ENCODE measurements around the gene RARA. TPM values are rescaled to one million over a fixed set of nuclear protein-coding genes. Genes with fewer than 3 reads are reported as not detected.
A peak's percentile ranks its signal among the peaks of the same experiment; 100 is the strongest.
"Not testable (repeated sequence)": the region's sequence is repeated elsewhere in the genome, so short reads cannot be mapped to it uniquely, and the experiment has no call there.

RARA gene
- total RNA-seq, 1 experiment from 2014 or later: 12.2 TPM

DNA sequence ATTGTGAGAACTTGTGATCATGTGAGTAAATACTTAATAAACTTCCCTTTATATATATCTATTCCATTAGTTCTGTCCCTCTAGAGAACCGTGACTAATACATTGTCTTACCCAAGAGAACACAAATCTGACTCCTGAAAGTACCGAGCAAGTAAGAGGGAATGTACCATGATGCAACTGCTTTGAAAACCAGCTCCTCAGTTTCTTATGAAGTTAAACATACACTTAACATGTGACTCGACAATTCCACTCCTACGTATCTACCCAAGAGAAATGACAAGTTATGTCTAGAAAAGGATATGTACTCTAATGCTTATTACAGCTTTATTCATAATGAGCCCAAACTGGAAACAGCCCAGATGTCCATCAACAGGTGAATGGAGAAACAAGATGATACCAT lies 64.3 kb downstream of the RARA start:
- peaks cover 24% of the 10 kb centered on the region for H3K4me1 Mint-ChIP-seq (ENCODE audit: insufficient read depth, unreplicated experiment)
- TF ChIP-seq, protein P1, sequence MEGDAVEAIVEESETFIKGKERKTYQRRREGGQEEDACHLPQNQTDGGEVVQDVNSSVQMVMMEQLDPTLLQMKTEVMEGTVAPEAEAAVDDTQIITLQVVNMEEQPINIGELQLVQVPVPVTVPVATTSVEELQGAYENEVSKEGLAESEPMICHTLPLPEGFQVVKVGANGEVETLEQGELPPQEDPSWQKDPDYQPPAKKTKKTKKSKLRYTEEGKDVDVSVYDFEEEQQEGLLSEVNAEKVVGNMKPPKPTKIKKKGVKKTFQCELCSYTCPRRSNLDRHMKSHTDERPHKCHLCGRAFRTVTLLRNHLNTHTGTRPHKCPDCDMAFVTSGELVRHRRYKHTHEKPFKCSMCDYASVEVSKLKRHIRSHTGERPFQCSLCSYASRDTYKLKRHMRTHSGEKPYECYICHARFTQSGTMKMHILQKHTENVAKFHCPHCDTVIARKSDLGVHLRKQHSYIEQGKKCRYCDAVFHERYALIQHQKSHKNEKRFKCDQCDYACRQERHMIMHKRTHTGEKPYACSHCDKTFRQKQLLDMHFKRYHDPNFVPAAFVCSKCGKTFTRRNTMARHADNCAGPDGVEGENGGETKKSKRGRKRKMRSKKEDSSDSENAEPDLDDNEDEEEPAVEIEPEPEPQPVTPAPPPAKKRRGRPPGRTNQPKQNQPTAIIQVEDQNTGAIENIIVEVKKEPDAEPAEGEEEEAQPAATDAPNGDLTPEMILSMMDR (IDR thresholded peaks at IDR 0.05; ENCODE audit: unreplicated experiment): no peak
- peaks cover 8% of the 10 kb centered on the region for H3K9me3 Mint-ChIP-seq (ENCODE audit: unreplicated experiment)
- POLR2A ChIA-PET: interaction anchor here (0.6 to 1.1 kb wide), 4 partner anchors 11 to 41 kb away, joined by 3 read pairs; no protein-coding TSS in a partner anchor
- CTCF ChIA-PET: interaction anchor here (0.6 to 1.6 kb wide), 3 partner anchors 19 to 118 kb away, joined by 5 to 6 read pairs (median 5); no protein-coding TSS in a partner anchor
- H3K4me3 Mint-ChIP-seq (ENCODE audit: unreplicated experiment): no peak overlapping the region
- H3K36me3 Mint-ChIP-seq (ENCODE audit: insufficient read depth, unreplicated experiment): peaks cover 5% of the 10 kb centered on the region
- no peaks in the 10 kb centered on the region for H3K27me3 Mint-ChIP-seq (ENCODE audit: insufficient read depth, unreplicated experiment)
- intact Hi-C loops (cut with micrococcal nuclease): no loop called here
- no TSS peak for BruUV-seq (replicated peaks)
- no peak overlapping the region for H3K27ac Mint-ChIP-seq (ENCODE audit: low read depth, unreplicated experiment)
- peak; percentile 47 for DNase-seq (ENCODE audit: unreplicated experiment)

DNA sequence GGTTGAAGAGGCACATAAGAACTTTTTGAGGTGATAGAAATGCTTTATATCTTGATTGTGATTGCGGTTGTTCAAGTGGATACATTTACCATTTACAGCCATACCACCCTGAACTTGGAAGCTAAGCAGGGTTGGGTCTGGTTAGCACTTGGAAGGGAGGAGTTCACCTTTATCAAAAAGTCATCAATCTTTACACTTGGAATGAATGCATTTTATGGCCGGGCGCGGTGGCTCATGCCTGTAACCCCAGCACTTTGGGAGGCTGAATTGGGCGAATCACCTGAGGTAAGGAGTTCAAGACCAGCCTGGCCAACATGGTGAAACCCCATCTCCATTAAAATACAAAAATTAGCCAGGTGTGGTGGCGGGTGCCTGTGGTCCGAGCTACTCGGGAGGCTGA lies 65.0 kb downstream of the RARA start:
- H3K27me3 Mint-ChIP-seq (ENCODE audit: insufficient read depth, unreplicated experiment): no peaks in the 10 kb centered on the region

DNA sequence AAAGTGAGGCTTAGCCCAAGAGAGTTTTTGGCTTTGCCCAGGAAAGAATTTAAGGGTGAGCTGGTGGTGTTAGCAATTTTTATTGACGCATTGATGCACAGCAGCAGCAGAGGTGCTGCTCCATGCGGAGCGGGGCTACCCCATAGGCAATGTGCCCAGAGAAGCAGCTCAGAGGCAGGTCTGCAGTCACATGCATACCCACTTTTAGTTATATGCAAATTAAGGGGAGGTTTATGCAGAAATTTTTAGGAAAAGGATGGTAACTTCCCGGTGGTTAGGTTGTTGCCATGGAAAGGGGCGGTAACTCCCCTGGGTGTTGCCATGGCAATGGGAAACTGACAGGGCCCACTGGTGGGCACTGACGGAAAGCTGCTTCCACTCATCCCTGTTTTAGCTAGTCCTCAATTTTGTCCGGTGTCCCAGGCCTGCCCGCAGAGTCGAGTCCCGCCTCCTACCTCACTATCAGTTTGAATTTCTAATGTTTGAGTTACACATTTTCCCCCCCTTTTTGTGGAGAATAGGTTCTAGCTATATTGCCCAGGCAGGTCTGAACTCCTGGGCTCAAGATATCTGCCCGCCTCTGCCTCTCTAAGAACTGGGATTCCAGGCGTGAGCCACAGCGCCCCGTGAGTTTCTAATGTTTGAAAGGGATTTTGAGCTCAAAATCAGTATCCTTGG lies 66.0 kb downstream of the RARA start:
- no peak for DNase-seq (ENCODE audit: unreplicated experiment)
- Mint-ChIP-seq H3K4me1 (ENCODE audit: insufficient read depth, unreplicated experiment) (peaks cover 24% of the 10 kb centered on the region), H3K27ac (ENCODE audit: low read depth, unreplicated experiment) (no peak overlapping the region), H3K4me3 (ENCODE audit: unreplicated experiment) (no peak overlapping the region), H3K36me3 (ENCODE audit: insufficient read depth, unreplicated experiment) (peaks cover 10% of the 10 kb centered on the region), H3K27me3 (ENCODE audit: insufficient read depth, unreplicated experiment) (no peaks in the 10 kb centered on the region), H3K9me3 (ENCODE audit: unreplicated experiment) (peaks cover 8% of the 10 kb centered on the region)
- intact Hi-C loops (cut with micrococcal nuclease): no loop called here
- ChIA-PET CTCF (no interaction called here), POLR2A (no interaction called here)
- no TSS peak for BruUV-seq (replicated peaks)
- TF ChIP-seq, protein P1 (IDR thresholded peaks at IDR 0.05; ENCODE audit: unreplicated experiment): no peak

More for the DNA sequence above, 65.0 kb downstream of the RARA start:
- Mint-ChIP-seq H3K4me1 (ENCODE audit: insufficient read depth, unreplicated experiment) (peaks cover 24% of the 10 kb centered on the region), H3K9me3 (ENCODE audit: unreplicated experiment) (peaks cover 8% of the 10 kb centered on the region), H3K27ac (ENCODE audit: low read depth, unreplicated experiment) (no peak overlapping the region), H3K4me3 (ENCODE audit: unreplicated experiment) (no peak overlapping the region), H3K36me3 (ENCODE audit: insufficient read depth, unreplicated experiment) (peaks cover 5% of the 10 kb centered on the region)
- no peak for DNase-seq (ENCODE audit: unreplicated experiment)
- BruUV-seq (replicated peaks): no TSS peak
- CTCF ChIA-PET: no interaction called here
- intact Hi-C loops (cut with micrococcal nuclease): no loop called here
- TF ChIP-seq, protein P1 (IDR thresholded peaks at IDR 0.05; ENCODE audit: unreplicated experiment): no peak
- POLR2A ChIA-PET: interaction anchor here (0.6 kb wide), 1 partner anchor 33 kb away, joined by 3 read pairs; no protein-coding TSS in a partner anchor

GRCh38 chr17:40375786-40376185 lies 66.8 kb downstream of the RARA start:
- intact Hi-C loops (cut with micrococcal nuclease); CTCF ChIA-PET; POLR2A ChIA-PET; BruUV-seq (replicated peaks); H3K4me3 Mint-ChIP-seq (ENCODE audit: unreplicated experiment); H3K27me3 Mint-ChIP-seq (ENCODE audit: insufficient read depth, unreplicated experiment); H3K9me3 Mint-ChIP-seq (ENCODE audit: unreplicated experiment); H3K27ac Mint-ChIP-seq (ENCODE audit: low read depth, unreplicated experiment); DNase-seq (ENCODE audit: unreplicated experiment): not testable (repeated sequence)
- H3K4me1 Mint-ChIP-seq (ENCODE audit: insufficient read depth, unreplicated experiment): peaks cover 24% of the 10 kb centered on the region
- peaks cover 10% of the 10 kb centered on the region for H3K36me3 Mint-ChIP-seq (ENCODE audit: insufficient read depth, unreplicated experiment)

DNA sequence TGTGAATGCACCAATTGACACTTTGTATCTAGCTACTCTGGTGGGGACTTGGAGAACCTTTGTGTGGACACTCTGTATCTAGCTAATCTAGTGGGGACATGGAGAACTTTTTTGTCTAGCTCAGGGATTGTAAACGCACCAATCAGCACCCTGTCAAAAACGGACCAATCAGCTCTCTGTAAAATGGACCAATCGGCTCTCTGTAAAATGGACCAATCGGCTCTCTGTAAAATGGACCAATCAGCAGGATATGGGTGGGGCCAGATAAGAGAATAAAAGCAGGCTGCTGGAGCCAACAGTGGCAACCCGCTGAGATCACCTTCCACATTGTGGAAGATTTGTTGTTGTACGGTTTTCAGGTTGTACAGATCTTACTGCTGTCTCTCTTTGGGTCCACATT lies 67.6 kb downstream of the RARA start:
- H3K9me3 Mint-ChIP-seq (ENCODE audit: unreplicated experiment); intact Hi-C loops (cut with micrococcal nuclease); H3K27ac Mint-ChIP-seq (ENCODE audit: low read depth, unreplicated experiment); DNase-seq (ENCODE audit: unreplicated experiment); H3K27me3 Mint-ChIP-seq (ENCODE audit: insufficient read depth, unreplicated experiment); H3K4me3 Mint-ChIP-seq (ENCODE audit: unreplicated experiment); BruUV-seq (replicated peaks): not testable (repeated sequence)
- H3K4me1 Mint-ChIP-seq (ENCODE audit: insufficient read depth, unreplicated experiment): peaks cover 20% of the 10 kb centered on the region
- H3K36me3 Mint-ChIP-seq (ENCODE audit: insufficient read depth, unreplicated experiment): peaks cover 10% of the 10 kb centered on the region
- ChIA-PET CTCF (interaction anchor here (1.1 kb wide), 1 partner anchor 22 kb away, joined by 4 read pairs; no protein-coding TSS in a partner anchor), POLR2A (interaction anchor here (0.6 kb wide), 1 partner anchor 77 kb away, joined by 3 read pairs; no protein-coding TSS in a partner anchor)

Measured in MCF 10A (cell line).